ENCODE data around the gene RPUSD1.

GRCh38 chr16:836221-836620 is 48.0 kb upstream of the RPUSD1 start:
- no peak for TF ChIP-seq EZH2 (IDR thresholded peaks at IDR 0.05; ENCODE audit: borderline replicate concordance, low read length)
- no peak for TF ChIP-seq CTCF (IDR thresholded peaks at IDR 0.05; ENCODE audit: low read length)

Data from OCI-LY1 (cell line).